Thoracic aorta (tissue), 2 donors: ENCODE results near the gene MEIS1. TPM values are rescaled to one million over a fixed set of nuclear protein-coding genes. Genes with fewer than 3 reads are reported as not detected.
A peak's percentile ranks its signal among the peaks of the same experiment; 100 is the strongest.

Experiments used
- ATAC-seq: fragments of 150-250 bp; one replicate; pipeline ENCODE4 v1.8.0; 2017; ENCODE audit warnings: low read depth; ENCODE audit not compliant: insufficient number of reproducible peaks, low FRiP score
- DNase-seq: peaks from one replicate; pipeline ENCODE4 v3.0.0-alpha.2; 2020; ENCODE audit warnings: low spot score
- H3K27ac ChIP-seq, 2 donors: fragments of 200-600 bp; sonication (generic); 1 replicate in 1 of 2; 2 replicates in 1 of 2; pipeline ENCODE4 v1.5.1; 2016; ENCODE audit warnings: mild to moderate bottlenecking in 2 of 2, moderate library complexity in 2 of 2
- H3K27me3 ChIP-seq: fragments of 200-600 bp; sonication (generic); replicated peaks from 2 replicates; pipeline ENCODE4 v1.6.0; 2016; ENCODE audit warnings: mild to moderate bottlenecking; ENCODE audit not compliant: insufficient read depth
- H3K36me3 ChIP-seq: fragments of 200-600 bp; sonication (generic); one replicate; pipeline ENCODE4 v1.5.1; 2016
- H3K4me1 ChIP-seq, 2 donors: fragments of 200-600 bp; sonication (generic); 1 replicate in 1 of 2; 2 replicates in 1 of 2; pipeline versions ENCODE4 v1.5.1 to v1.6.0; 2016; ENCODE audit warnings: low read depth in 2 of 2, mild to moderate bottlenecking in 1 of 2; ENCODE audit not compliant: control insufficient read depth in 1 of 2
- H3K4me3 ChIP-seq: fragments of 200-600 bp; sonication (generic); 2 replicates; pipeline ENCODE4 v1.5.1; 2016; ENCODE audit warnings: mild to moderate bottlenecking
- H3K9me3 ChIP-seq: fragments of 200-600 bp; sonication (generic); 2 replicates; pipeline ENCODE4 v1.5.1; 2016
- CTCF ChIP-seq: fragments of 200-600 bp; sonication (generic); IDR thresholded peaks from one replicate; pipeline ENCODE4 v1.5.1; 2019; ENCODE audit warnings: antibody characterized with exemption
- total RNA-seq, 2 donors: library from RNA; depleted of rRNA; stranded (reverse); fragments of >200 nt; gene quantifications; one replicate each; pipeline versions ENCODE4 v1.1.0 to v1.2.3, GENCODE V29; 2016

MEIS1 gene
- total RNA-seq, 2 donors from 2014 or later = 29.4 to 58.4 TPM

DNA sequence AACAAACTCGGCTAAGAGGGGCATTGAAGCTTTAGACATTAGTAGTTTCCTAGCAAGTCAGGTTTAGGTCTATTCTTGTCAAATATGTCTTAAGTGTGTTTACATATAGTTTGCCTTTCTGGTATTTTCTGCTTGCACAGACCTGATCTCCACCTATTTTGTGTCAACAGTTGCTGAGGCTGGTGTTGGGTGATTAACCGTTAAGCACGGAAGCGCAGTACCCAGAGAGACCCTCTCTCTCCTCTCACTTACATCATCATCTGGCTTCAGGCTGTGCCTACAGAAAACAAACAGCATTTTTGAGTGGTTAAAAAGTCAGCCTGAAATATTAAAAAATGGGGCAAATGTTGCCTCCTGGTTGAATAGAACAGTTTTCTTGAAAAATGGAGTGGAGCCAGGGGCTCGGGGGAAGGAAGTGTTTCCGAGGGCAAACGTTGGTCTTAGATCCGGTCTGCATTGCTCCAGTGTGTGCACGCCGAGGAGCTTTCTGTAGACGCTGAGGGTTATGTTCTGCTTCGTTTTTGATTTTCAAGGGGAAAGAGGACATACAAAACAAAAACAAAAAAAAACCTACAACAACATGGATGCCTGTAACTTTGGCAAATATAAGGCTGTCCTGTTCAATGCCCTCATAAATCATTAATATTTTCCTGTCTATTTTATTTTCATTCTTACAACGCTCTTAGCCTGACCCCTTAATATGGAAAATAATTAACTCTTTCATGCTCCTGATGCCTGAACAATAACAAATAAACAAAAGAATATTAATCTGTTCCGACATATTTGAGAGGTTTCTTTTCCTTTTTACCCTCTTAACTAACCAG is 120.8 kb downstream of the MEIS1 start:
- H3K27ac ChIP-seq = peak overlapping the region; percentile 65 to 82
- H3K36me3 ChIP-seq = no peaks in the 10 kb centered on the region
- ATAC-seq = no peak
- TF ChIP-seq CTCF = no peak
- H3K4me3 ChIP-seq = peak overlapping the region; percentile 66
- peaks cover 8 to 57% of the 10 kb centered on the region in 2 donors for H3K4me1 ChIP-seq
- no peak for DNase-seq
- no peaks in the 10 kb centered on the region for H3K9me3 ChIP-seq
- no peaks in the 10 kb centered on the region for H3K27me3 ChIP-seq

GRCh38 chr2:66559672-66560071 is 124.7 kb downstream of the MEIS1 start:
- ATAC-seq (no peak), DNase-seq (no peak)
- no peak for TF ChIP-seq CTCF
- no peaks in the 10 kb centered on the region for H3K36me3 ChIP-seq
- H3K4me3 ChIP-seq = no peak overlapping the region
- H3K9me3 ChIP-seq = no peaks in the 10 kb centered on the region
- H3K27ac ChIP-seq = no peak overlapping the region
- H3K4me1 ChIP-seq = peaks cover 23 to 66% of the 10 kb centered on the region in 2 donors
- no peaks in the 10 kb centered on the region for H3K27me3 ChIP-seq

DNA sequence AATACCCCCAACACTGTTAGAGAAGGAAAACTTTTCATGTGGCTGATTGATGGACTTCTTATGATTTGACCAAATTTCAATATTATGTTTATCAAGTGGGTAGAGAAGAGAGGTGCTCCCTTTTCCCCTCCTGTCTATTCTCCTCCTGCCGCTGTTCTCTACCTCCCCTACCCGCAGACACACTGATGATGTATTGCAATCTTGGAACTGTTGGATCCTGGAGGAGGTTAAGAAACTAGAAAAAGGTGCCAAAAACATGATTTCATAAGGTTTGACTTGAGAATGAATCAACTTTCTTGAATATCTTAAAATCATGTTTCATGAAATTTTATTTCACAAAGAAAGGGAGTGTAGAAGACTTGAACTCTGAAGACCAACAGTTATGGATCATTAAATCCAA is 125.8 kb downstream of the MEIS1 start:
- ATAC-seq = no peak

DNA sequence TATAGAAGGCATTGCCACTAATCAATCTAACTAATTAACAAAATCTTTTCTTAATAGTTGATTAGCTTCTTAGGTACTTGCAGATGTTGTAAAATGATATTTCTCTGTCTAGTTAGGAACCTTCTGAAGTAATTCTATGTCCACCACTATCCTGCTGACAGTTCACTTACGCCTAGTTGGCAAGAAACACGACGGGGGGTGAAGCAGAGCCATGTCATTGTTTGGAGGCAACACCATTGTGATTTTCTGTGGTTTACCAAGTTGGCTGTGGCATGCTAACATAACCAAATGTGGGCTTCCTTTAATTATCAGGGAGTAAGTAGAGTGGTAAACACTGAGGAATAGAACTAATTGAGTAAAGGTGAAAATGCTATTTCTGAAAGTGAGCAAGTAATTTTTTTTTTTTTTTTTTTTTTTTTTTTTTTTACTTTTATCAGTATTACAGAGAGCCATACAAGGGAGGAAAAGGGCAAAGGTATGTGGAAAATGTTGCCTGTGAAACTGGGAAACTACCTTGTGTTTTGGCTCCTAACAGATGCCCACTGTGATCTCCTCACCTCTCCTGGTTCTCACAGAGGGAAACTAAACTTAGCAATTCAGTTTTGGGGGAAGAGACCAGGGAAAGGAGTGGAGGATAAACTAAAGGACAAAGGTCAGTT is 126.8 kb downstream of the MEIS1 start:
- peaks cover 25 to 60% of the 10 kb centered on the region in 2 donors for H3K4me1 ChIP-seq

More for the DNA sequence above, 125.8 kb downstream of the MEIS1 start:
- Histone ChIP-seq H3K27me3 (no peaks in the 10 kb centered on the region), H3K4me3 (no peak overlapping the region), H3K4me1 (peaks cover 27 to 66% of the 10 kb centered on the region in 2 donors), H3K27ac (no peak overlapping the region), H3K36me3 (no peaks in the 10 kb centered on the region), H3K9me3 (no peaks in the 10 kb centered on the region)
- TF ChIP-seq CTCF = no peak
- no peak for DNase-seq

More for the DNA sequence above, 126.8 kb downstream of the MEIS1 start:
- no peaks in the 10 kb centered on the region for H3K9me3 ChIP-seq
- no peak overlapping the region for H3K27ac ChIP-seq
- no peaks in the 10 kb centered on the region for H3K36me3 ChIP-seq
- no peaks in the 10 kb centered on the region for H3K27me3 ChIP-seq
- DNase-seq (no peak), ATAC-seq (no peak)
- H3K4me3 ChIP-seq = no peak overlapping the region
- TF ChIP-seq CTCF = no peak
